Left renal pelvis (tissue), 4 donors: ENCODE results near the gene FAIM. TPM values are rescaled to one million over a fixed set of nuclear protein-coding genes. Genes with fewer than 3 reads are reported as not detected.
"Not testable (repeated sequence)": the region's sequence is repeated elsewhere in the genome, so short reads cannot be mapped to it uniquely, and the experiment has no call there.

ENCODE experiments used
- DNase-seq, 4 donors: peaks; one replicate each; pipeline ENCODE4 v3.0.0-alpha.2; 2013; ENCODE audit warnings: low read depth in 4 of 4, low spot score in 3 of 4
- polyA plus RNA-seq, 4 donors: library from polyadenylated mRNA; unstranded; fragments of 120-200 nt; gene quantifications; one replicate each; pipeline ENCODE4 v1.2.1, GENCODE V29; 2013; ENCODE audit not compliant: insufficient read length in 4 of 4

Gene FAIM
- polyA plus RNA-seq, 4 donors, result 27.1 to 38.8 (median 29.1) TPM

- DNase-seq, result no peak
These were observed 8.3 kb upstream of the FAIM start for GRCh38 chr3:138600100-138600745.

- not testable (repeated sequence) for DNase-seq
These were observed 6.9 kb upstream of the FAIM start for GRCh38 chr3:138601661-138602060.

DNA sequence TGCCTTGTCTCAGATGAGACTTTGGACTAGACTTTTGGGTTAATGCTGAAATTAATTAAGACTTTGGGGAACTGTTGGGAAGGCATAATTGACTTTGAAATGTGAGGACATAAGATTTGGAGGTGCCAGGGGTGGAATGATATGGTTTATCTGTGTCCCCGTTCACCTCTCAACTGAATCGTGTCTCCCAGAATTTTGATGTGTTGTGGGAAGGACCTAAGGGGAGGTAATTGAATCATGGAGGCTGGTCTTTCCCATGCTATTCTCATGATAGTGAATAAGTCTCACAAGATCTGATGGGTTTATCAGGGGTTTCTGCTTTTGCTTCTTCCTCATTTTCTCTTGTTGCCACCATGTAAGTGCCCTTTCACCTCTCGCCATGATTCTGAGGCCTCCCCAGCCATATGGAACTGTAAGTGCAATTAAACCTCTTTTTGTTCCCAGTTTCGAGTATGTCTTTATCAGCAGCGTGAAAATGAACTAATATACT, 4.4 kb upstream of the FAIM start:
- not testable (repeated sequence) for DNase-seq

DNA sequence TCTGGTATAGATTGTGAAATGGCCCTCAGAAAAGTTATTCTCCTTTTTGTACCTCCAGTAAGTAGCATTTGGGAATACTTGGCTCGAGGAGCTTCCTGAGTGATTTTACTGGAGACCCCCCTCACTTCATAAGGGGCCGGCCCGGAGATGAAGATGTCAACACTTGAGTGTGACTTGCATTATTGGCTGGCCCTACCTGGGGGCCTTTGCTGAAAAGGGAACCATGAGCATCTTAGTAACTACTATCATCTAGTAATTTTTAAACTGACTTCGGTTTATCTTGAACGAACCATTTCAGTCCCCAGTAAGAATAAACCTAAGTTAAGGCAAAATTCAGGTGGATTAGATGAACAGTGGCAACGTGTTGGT, 1.3 kb downstream of the FAIM start:
- no peak for DNase-seq

DNA sequence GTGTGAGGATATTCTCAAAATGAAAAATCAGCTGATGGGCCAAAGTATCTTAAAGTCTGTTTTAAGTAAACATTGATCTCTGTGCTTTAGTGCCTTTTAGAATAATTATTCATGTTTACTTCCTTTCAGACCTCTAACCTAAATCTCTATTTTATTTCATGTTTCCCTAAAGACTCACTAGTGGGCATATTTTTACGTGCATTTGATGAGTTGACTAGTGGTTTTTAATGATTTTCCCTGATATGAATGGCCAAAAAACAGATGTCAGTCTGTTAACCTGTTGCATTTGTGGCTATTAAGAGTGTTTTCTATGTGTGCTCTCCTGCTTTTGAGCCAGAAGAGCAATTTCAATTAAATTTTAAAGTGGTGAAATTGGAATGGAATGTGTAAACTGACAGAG, 6.9 kb downstream of the FAIM start:
- DNase-seq, result no peak

DNA sequence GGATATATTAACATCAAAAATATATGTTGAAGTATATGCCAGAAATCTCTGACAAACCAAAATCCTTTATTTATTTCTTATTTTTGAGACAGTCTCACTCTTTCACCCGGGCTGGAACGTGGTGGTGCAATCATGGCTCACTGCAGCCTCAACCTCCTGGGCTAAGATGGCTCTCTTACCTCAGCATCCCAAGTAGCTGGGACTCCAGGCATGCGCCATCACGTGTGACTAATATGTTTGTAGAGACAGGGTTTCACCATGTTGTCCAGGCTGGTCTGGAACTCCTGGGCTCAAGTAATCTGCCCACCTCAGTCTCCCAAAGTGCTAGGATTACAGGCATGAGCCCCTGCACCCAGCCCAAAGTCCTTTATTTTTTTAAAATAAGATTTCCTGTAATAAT, 11.9 kb downstream of the FAIM start:
- no peak for DNase-seq

DNA sequence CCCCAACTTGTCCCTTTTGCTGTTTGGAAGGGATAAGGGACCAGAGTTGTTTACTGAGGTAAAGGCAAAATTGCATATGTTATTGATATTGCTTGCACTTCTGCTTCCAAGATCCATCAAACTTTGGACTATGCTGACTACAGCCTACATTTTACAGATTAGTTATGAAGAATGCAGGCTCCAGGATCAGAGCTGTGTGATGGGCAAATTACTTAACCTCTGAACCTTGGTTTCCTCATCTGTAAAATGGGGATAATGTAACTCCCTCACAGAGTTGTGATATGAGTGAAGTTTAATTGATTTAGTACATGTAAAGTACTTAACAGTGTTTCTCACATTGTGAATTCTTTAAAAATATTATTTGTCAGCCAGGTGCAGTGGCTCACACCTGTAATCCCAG, 15.9 kb downstream of the FAIM start:
- DNase-seq, result no peak

DNA sequence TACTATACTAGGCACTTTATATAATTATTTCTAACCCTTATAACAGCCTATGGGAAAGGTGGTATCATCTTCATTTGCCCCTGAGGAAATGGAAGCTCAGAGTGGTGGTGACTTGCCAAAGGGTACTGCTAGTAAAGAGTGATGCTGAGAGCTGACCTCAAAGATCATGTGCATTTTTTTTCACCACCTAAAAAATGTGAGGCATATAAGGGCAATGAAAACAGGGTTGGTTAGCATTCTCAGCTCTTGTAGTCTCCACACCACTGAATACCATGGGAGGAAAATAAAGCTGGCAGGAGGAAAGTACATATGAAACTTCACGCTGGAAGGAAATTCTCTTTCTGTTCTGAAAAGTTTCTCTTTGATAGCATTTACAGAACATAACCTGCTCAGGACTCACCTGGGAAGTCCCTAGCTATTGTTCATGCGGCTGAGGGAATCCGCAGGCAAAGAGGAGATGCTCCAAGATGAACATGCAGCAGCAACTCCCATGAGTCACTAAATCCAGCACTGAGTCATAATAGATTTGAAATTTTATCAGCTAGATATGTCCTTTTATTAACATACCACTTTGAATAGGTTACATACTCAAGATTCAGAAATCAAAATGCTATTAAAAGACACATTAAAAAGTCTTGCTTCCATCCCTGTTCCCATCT, 17.3 kb downstream of the FAIM start:
- no peak for DNase-seq

- no peak for DNase-seq
These were observed 21.0 kb downstream of the FAIM start for GRCh38 chr3:138629526-138629925.

DNA sequence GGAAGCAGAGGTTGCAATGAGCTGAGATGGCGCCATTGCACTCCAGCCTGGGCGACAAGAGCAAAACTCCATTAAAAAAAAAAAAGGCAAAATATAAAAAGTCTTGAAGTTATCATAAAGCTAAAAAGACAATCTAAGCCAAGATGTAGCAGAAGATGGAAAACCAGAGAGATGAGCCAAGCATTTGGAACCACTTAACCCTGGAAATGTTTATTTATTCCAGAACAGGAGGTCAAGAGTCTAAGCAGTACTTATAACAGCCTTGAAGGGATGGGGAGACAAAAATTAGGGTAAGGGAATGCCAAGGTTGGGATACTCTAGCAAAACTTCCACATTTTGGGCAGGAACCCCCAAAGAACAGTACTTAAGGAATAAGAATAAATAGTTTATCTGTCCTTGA, 30.1 kb downstream of the FAIM start:
- no peak for DNase-seq

DNA sequence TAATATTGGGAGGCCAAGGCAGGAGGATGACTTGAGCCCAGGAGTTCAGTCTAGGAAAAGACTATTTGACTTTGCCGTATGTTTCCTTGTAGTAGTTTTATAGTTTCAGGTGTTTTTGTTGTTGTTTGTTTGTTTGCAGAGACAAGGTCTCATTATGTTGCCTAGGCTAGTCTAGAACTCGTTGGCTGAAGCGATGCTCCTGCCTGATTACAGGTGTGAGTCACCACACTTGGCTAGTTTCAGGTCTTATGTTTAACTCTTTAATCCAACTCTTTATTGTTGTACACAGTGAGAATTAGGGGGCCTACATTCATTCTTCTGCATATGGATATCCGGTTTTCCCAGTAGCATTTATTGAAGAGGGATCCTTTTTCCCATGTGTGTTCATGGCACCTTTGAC, 32.0 kb downstream of the FAIM start:
- DNase-seq, result no peak

GRCh38 chr3:138642226-138642926, 33.8 kb downstream of the FAIM start:
- no peak for DNase-seq

DNA sequence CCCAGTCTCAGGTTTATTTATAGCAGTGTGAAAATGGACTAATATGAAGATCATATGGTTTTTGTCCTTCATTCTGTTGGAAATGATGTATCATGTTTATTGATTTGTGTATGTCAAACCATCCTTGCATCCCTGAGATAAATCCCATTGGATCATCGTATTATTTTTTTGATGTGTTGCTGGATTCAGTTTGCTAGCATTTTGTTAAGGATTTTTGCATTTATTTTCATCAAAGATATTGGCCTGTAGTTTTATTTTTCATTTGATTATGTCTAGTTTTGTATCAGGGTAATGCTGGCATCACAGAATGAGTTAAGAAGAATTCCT, 34.3 kb downstream of the FAIM start:
- DNase-seq, result no peak

GRCh38 chr3:138646008-138646407, 37.4 kb downstream of the FAIM start:
- DNase-seq, result no peak

- no peak for DNase-seq
These were observed 37.9 kb downstream of the FAIM start for GRCh38 chr3:138646513-138646912.

DNA sequence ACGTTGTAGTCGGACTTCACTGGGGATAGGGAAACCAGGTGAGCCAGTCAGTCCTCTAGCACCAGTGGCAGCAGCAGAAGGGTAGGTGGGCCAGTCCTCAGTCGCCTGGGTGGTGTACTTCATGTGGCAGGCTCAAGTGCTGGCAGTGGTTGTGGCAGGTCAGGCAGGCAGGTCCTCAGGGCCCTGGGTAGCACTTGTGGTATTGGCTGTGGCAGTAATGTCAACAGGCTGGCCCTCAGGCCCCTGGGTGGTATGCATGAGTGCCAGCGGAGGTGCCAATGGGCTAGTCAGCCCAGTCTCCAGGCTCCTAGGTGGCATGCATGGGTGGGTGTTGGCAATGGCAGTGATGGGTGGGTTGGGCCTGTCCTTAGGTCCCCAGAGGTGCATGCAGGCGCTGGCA, 40.6 kb downstream of the FAIM start:
- no peak for DNase-seq

DNA sequence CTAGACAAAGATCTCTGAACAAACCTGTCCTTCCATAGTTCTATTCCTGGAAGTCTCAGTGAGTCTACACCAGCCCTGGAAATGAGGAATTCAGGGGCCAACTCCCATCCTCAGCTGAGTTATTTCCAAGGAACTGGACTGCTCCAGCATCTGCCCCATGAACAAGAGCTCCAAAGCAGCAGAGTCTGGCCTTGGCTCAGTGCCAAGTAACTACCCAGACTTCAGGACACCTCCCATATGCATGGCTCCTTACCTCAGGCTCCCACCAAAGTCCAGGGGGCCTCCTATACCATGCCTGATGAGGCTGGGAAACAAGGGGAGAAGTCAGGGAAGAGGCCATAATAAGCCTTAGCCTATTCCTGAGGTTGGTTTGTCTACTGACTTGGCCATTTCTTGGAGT, 45.0 kb downstream of the FAIM start:
- no peak for DNase-seq

DNA sequence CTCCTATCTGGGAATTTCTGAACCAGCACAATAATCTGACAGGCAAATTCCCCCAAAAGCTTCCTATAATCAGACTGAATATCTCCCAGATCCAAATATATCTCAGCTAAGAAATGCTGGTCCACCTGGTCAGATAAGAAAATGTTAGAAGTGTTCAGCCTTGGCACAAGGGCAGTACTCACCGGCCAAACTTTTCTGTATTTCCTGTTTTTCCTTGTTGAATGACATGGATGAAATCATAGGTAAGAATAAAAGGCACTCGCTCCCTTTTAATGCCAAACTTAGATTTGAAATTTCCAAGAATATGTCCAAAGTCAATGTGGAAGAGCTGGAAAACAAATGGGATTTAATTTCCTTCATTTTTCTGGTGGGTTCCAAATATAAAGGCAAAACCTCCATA, 48.9 kb downstream of the FAIM start:
- no peak for DNase-seq

DNA sequence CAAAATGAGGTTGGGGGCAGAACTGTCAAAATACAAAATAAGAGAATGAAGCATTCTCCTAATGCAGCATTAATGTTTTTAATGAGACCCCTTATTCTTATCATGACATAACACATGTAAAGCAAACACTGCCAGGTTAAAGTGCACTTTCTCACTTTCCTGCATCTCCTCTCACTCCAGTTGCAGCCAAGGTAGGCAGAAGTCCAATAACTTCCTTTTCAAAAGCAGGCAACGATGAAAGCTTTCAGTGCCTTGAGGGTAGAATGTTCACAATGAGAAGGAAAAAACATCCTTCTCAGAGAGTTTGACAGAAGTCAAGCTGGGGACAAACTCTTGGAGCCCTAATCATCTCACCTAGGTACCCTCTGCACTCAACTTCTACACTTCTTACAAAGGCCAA, 59.5 kb downstream of the FAIM start:
- no peak for DNase-seq

GRCh38 chr3:138670407-138670806, 61.8 kb downstream of the FAIM start:
- no peak for DNase-seq

DNA sequence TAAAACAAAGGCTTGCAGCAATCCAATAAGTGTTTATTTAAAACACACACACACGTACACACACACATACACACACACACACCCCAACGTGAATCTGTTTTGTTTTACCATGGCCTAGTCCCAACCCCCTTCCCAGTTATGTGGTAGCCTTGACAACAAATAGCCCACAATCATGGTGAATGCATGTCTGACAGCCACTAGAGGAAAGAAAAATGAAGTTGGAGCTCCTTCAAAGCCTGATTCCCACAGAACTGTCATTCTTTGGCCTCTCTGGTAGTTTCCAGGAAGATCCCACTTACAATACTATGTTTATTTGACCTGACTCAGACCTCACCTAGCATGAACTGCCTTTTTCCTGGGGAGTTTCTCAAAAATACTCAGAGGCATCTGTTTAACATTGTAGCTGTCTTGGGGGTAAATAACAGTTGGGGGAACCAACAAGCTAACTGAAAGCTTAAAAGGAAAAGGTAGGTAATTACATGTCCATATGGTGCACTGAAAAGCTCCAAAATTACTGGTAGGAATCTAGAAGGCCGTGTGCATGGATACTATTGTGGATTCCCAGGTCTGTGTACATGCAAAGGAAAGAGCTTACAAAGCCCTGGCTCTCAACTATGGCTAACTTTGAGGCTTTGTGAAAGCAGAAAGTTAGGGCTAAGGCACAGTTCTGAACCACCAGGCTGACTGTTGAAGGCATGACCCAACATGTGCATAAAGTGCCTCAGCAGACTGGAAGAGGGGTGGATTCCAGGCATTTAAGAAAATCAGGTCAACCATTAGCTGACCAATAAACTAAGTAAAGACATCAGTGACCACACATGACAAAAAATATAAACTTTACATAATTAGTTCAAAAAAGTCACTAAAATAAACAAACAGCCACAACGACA, 65.3 kb downstream of the FAIM start:
- DNase-seq, result no peak
